Naive thymus-derived CD4-positive, alpha-beta T cell (primary cell): ENCODE data around the gene CTCFL. TPM values are rescaled to one million over a fixed set of nuclear protein-coding genes. Genes with fewer than 3 reads are reported as not detected.

Experiments used
- ATAC-seq: fragments of 150-1000 bp; cut with Tn5 transposase; 2 replicates; pipeline ENCODE4 v1.10.0; 2021; ENCODE audit warnings: mild to moderate bottlenecking, moderate library complexity
- CTCF ChIA-PET: fragments of 350-600 bp; sonication (Branson Sonifier 250); formaldehyde crosslinking; loops from one replicate; lab custom pipeline; 2021; ENCODE audit warnings: antibody characterized with exemption; lab: Charles Lee
- POLR2A ChIA-PET: fragments of 350-600 bp; sonication (Branson Sonifier 250); formaldehyde crosslinking; loops from one replicate; lab custom pipeline; 2021; ENCODE audit warnings: antibody characterized with exemption, inconsistent platforms; lab: Charles Lee
- DNase-seq, 9 donors: peaks; one replicate each; pipeline versions ENCODE4 v3.0.0 to v3.0.0-alpha.2; 2020 to 2022; ENCODE audit warnings: mixed read lengths in 1 of 9
- H3K27ac ChIP-seq: one replicate; pipeline ENCODE4 v1.7.0; 2013; ENCODE audit warnings: mild to moderate bottlenecking, low read depth, low read length, moderate library complexity
- H3K27me3 ChIP-seq, 2 donors: one replicate each; pipeline ENCODE4 v1.7.0; 2013; ENCODE audit warnings: low read length in 2 of 2, mild to moderate bottlenecking in 2 of 2, moderate library complexity in 2 of 2; ENCODE audit not compliant: control insufficient read depth in 2 of 2, insufficient read depth in 2 of 2
- H3K36me3 ChIP-seq, 3 experiments: 1 replicate in 2 of 3; 2 replicates in 1 of 3; pipeline ENCODE4 v1.7.0; 2013; ENCODE audit warnings: low read length in 3 of 3, mild to moderate bottlenecking in 3 of 3, moderate library complexity in 1 of 3; ENCODE audit not compliant: insufficient read depth in 3 of 3, control insufficient read depth in 2 of 3
- H3K4me1 ChIP-seq, 2 donors: one replicate each; pipeline ENCODE4 v1.7.0; 2013; ENCODE audit warnings: low read length in 2 of 2, mild to moderate bottlenecking in 2 of 2, moderate library complexity in 1 of 2; ENCODE audit not compliant: control insufficient read depth in 2 of 2, insufficient read depth in 2 of 2
- H3K4me3 ChIP-seq: 2 replicates; pipeline ENCODE4 v1.7.0; 2013; ENCODE audit warnings: mild to moderate bottlenecking, low read length
- H3K9me3 ChIP-seq, 3 experiments: 1 replicate in 2 of 3; 2 replicates in 1 of 3; pipeline ENCODE4 v1.7.0; 2013; ENCODE audit warnings: low read length in 3 of 3; ENCODE audit not compliant: control insufficient read depth in 2 of 3
- H3K27ac Mint-ChIP-seq, 9 donors: one replicate each; pipeline ENCODE4 v1.8.0; 2020 to 2022; ENCODE audit warnings: mixed read lengths in 9 of 9, mild to moderate bottlenecking in 8 of 9, moderate library complexity in 5 of 9, inconsistent platforms in 2 of 9
- H3K27me3 Mint-ChIP-seq, 5 donors: one replicate each; pipeline ENCODE4 v1.8.0; 2021 to 2022; ENCODE audit warnings: mixed read lengths in 5 of 5, mild to moderate bottlenecking in 1 of 5
- H3K36me3 Mint-ChIP-seq, 5 donors: one replicate each; pipeline ENCODE4 v1.8.0; 2020 to 2022; ENCODE audit warnings: mixed read lengths in 5 of 5, mild to moderate bottlenecking in 3 of 5, inconsistent platforms in 1 of 5
- H3K4me1 Mint-ChIP-seq, 7 donors: one replicate each; pipeline ENCODE4 v1.8.0; 2020 to 2022; ENCODE audit warnings: mixed read lengths in 7 of 7, mild to moderate bottlenecking in 3 of 7, inconsistent platforms in 1 of 7
- H3K4me3 Mint-ChIP-seq, 10 donors: one replicate each; pipeline ENCODE4 v1.8.0; 2020 to 2022; ENCODE audit warnings: mild to moderate bottlenecking in 10 of 10, mixed read lengths in 10 of 10, moderate library complexity in 6 of 10, inconsistent platforms in 2 of 10
- H3K9me3 Mint-ChIP-seq, 11 donors: one replicate each; pipeline ENCODE4 v1.8.0; 2020 to 2022; ENCODE audit warnings: mixed read lengths in 11 of 11, mild to moderate bottlenecking in 4 of 11, inconsistent platforms in 1 of 11, moderate library complexity in 1 of 11
- intact Hi-C, 2 donors: fragments of 100-400 bp; cut with micrococcal nuclease; formaldehyde crosslinking; loops; one replicate each; pipeline ENCODE4 v1.15.1; 2023
- polyA plus RNA-seq, 2 donors: library from polyadenylated mRNA; unstranded; fragments of 300-500 nt; fragmentation: Illumina TruSeq; gene quantifications; one replicate each; pipeline ENCODE4 v1.2.3, GENCODE V29; 2021
- total RNA-seq, 6 experiments: library from RNA in 5 of 6; stranded (reverse) in 5 of 6; gene quantifications; 1 replicate in 5 of 6; 2 replicates in 1 of 6; pipeline ENCODE4 v1.2.3 and lab custom pipeline; 2021 to 2026

Gene CTCFL
- total and polyA plus RNA-seq, 7 experiments from 2014 or later = not detected

- Mint-ChIP-seq H3K9me3 (peaks cover 0 to 6% (median 2%) of the 10 kb centered on the region in 11 donors), H3K27me3 (peaks cover 10 to 19% (median 14%) of the 10 kb centered on the region in 5 donors), H3K4me1 (peaks cover 0 to 5% (median 0%) of the 10 kb centered on the region in 7 donors), H3K36me3 (peaks cover 0 to 4% (median 0%) of the 10 kb centered on the region in 5 donors), H3K27ac (no peak overlapping the region), H3K4me3 (no peak overlapping the region)
- POLR2A ChIA-PET = no interaction called here
- CTCF ChIA-PET = no interaction called here
- Histone ChIP-seq H3K27ac (no peak overlapping the region), H3K9me3 (no peaks in the 10 kb centered on the region), H3K4me3 (no peak overlapping the region), H3K4me1 (no peaks in the 10 kb centered on the region), H3K27me3 (no peaks in the 10 kb centered on the region), H3K36me3 (no peaks in the 10 kb centered on the region)
- intact Hi-C loops = no loop called here
- ATAC-seq (no peak), DNase-seq (no peak)
Measured at GRCh38 chr20:57543754-57544153, 18.8 kb upstream of the CTCFL start.

- DNase-seq (no peak), ATAC-seq (no peak)
- Histone ChIP-seq H3K4me1 (no peaks in the 10 kb centered on the region), H3K27me3 (no peaks in the 10 kb centered on the region), H3K4me3 (no peak overlapping the region), H3K27ac (no peak overlapping the region), H3K36me3 (no peaks in the 10 kb centered on the region), H3K9me3 (no peaks in the 10 kb centered on the region)
- Mint-ChIP-seq H3K4me1 (no peaks in the 10 kb centered on the region), H3K27ac (no peak overlapping the region), H3K9me3 (peaks cover 0 to 8% (median 2%) of the 10 kb centered on the region in 11 donors), H3K36me3 (peaks cover 0 to 4% (median 0%) of the 10 kb centered on the region in 5 donors), H3K4me3 (no peak overlapping the region), H3K27me3 (peaks cover 20 to 34% (median 27%) of the 10 kb centered on the region in 5 donors)
- intact Hi-C loops = no loop called here
- ChIA-PET POLR2A (no interaction called here), CTCF (no interaction called here)
Measured at GRCh38 chr20:57540890-57541580, 16.1 kb upstream of the CTCFL start.

- Histone ChIP-seq H3K4me1 (no peaks in the 10 kb centered on the region), H3K4me3 (no peak overlapping the region), H3K9me3 (no peaks in the 10 kb centered on the region), H3K27ac (no peak overlapping the region), H3K36me3 (no peaks in the 10 kb centered on the region), H3K27me3 (no peaks in the 10 kb centered on the region)
- DNase-seq (no peak), ATAC-seq (no peak)
- H3K4me1 Mint-ChIP-seq = no peaks in the 10 kb centered on the region
- intact Hi-C loops = no loop called here
- H3K36me3 Mint-ChIP-seq = peaks cover 0 to 4% (median 0%) of the 10 kb centered on the region in 5 donors
- ChIA-PET POLR2A (no interaction called here), CTCF (no interaction called here)
- H3K4me3 Mint-ChIP-seq = no peak overlapping the region
- peaks cover 0 to 8% (median 2%) of the 10 kb centered on the region in 11 donors for H3K9me3 Mint-ChIP-seq
- H3K27ac Mint-ChIP-seq = no peak overlapping the region
- peaks cover 29 to 45% (median 33%) of the 10 kb centered on the region in 5 donors for H3K27me3 Mint-ChIP-seq
Measured at GRCh38 chr20:57539889-57540288, 14.9 kb upstream of the CTCFL start.

GRCh38 chr20:57537822-57538221 lies 12.9 kb upstream of the CTCFL start:
- peaks cover 0 to 4% (median 0%) of the 10 kb centered on the region in 5 donors for H3K36me3 Mint-ChIP-seq
- Histone ChIP-seq H3K36me3 (no peaks in the 10 kb centered on the region), H3K4me1 (no peaks in the 10 kb centered on the region), H3K27ac (no peak overlapping the region), H3K9me3 (no peaks in the 10 kb centered on the region), H3K4me3 (no peak overlapping the region), H3K27me3 (no peaks in the 10 kb centered on the region)
- peaks cover 31 to 61% (median 39%) of the 10 kb centered on the region in 5 donors for H3K27me3 Mint-ChIP-seq
- ATAC-seq (no peak), DNase-seq (no peak)
- no peak overlapping the region for H3K4me3 Mint-ChIP-seq
- H3K4me1 Mint-ChIP-seq = no peaks in the 10 kb centered on the region
- H3K9me3 Mint-ChIP-seq = peaks cover 0 to 8% (median 2%) of the 10 kb centered on the region in 11 donors
- no peak overlapping the region for H3K27ac Mint-ChIP-seq
- intact Hi-C loops = no loop called here
- ChIA-PET POLR2A (no interaction called here), CTCF (no interaction called here)

GRCh38 chr20:57536771-57537724 lies 12.1 kb upstream of the CTCFL start:
- Histone ChIP-seq H3K27ac (no peak overlapping the region), H3K4me3 (no peak overlapping the region), H3K27me3 (no peaks in the 10 kb centered on the region), H3K9me3 (no peaks in the 10 kb centered on the region), H3K4me1 (no peaks in the 10 kb centered on the region), H3K36me3 (no peaks in the 10 kb centered on the region)
- no peak overlapping the region for H3K4me3 Mint-ChIP-seq
- peaks cover 0 to 4% (median 0%) of the 10 kb centered on the region in 5 donors for H3K36me3 Mint-ChIP-seq
- DNase-seq (no peak), ATAC-seq (no peak)
- H3K4me1 Mint-ChIP-seq = peaks cover 0 to 1% (median 0%) of the 10 kb centered on the region in 7 donors
- H3K27me3 Mint-ChIP-seq = peaks cover 31 to 63% (median 44%) of the 10 kb centered on the region in 5 donors
- intact Hi-C loops = no loop called here
- H3K9me3 Mint-ChIP-seq = peaks cover 0 to 8% (median 2%) of the 10 kb centered on the region in 11 donors
- H3K27ac Mint-ChIP-seq = no peak overlapping the region
- ChIA-PET CTCF (no interaction called here), POLR2A (no interaction called here)

- H3K4me3 ChIP-seq = no peak overlapping the region
- no peaks in the 10 kb centered on the region for H3K27me3 ChIP-seq
- H3K36me3 ChIP-seq = no peaks in the 10 kb centered on the region
- H3K9me3 ChIP-seq = no peaks in the 10 kb centered on the region
- H3K27ac ChIP-seq = no peak overlapping the region
- ChIA-PET CTCF (no interaction called here), POLR2A (no interaction called here)
- peak overlapping the region in 1 of 9 donors; percentile 5 for H3K27ac Mint-ChIP-seq
- peaks cover 0 to 8% (median 2%) of the 10 kb centered on the region in 11 donors for H3K9me3 Mint-ChIP-seq
- intact Hi-C loops = no loop called here
- H3K36me3 Mint-ChIP-seq = peaks cover 0 to 4% (median 0%) of the 10 kb centered on the region in 5 donors
- H3K4me1 ChIP-seq = no peaks in the 10 kb centered on the region
- peaks cover 31 to 63% (median 44%) of the 10 kb centered on the region in 5 donors for H3K27me3 Mint-ChIP-seq
- ATAC-seq (no peak), DNase-seq (no peak)
- H3K4me3 Mint-ChIP-seq = no peak overlapping the region
- H3K4me1 Mint-ChIP-seq = peaks cover 0 to 1% (median 0%) of the 10 kb centered on the region in 7 donors
Measured at GRCh38 chr20:57536120-57536708, 11.3 kb upstream of the CTCFL start.
